ENCODE data around the gene ANGPT4. TPM values are rescaled to one million over a fixed set of nuclear protein-coding genes. Genes with fewer than 3 reads are reported as not detected.
A peak's percentile ranks its signal among the peaks of the same experiment; 100 is the strongest.

The ANGPT4 gene
- total RNA-seq, 1 experiment from 2014 or later: not detected

DNA sequence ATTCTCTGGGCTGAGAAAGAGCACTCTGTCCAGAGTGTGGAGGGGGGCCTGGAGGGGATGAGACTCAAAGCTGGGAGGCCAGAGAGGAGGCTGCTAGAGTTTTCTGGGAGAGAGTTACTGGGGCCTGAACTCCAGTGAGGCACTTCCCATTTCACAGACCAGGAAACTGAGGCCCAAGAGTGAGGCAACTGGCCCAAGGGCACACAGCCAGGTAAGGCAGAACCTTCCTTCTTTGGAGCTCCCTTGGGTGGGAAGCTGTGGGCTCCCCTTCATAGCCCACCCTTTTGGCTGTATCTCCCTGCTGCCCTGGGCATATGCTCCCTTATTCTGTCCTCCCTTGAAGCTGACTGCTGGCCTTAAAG is 34.4 kb downstream of the ANGPT4 start:
- no peak for DNase-seq (ENCODE audit: low read depth, low spot score)
- Histone ChIP-seq H3K4me3 (ENCODE audit: low read depth in 2 of 2, low read length in 2 of 2) (peak overlapping the region in 1 of 2 experiments; percentile 17; a peak in 1 of 4 replicates), H3K27ac (ENCODE audit: low read length) (no peak overlapping the region), H3K27me3 (ENCODE audit: control insufficient read depth, insufficient read depth, low read length) (no peaks in the 10 kb centered on the region), H3K9me3 (ENCODE audit: control insufficient read depth, insufficient read depth, low read depth, low read length) (no peaks in the 10 kb centered on the region), H3K4me1 (ENCODE audit: control insufficient read depth, insufficient read depth, low read length) (peaks cover 5% of the 10 kb centered on the region; the same call in 1 of the 2 replicates), H3K36me3 (ENCODE audit: control insufficient read depth, insufficient read depth, low read length) (no peaks in the 10 kb centered on the region)
- BruUV-seq (replicated peaks): no TSS peak
- POLR2A ChIA-PET: no interaction called here
- CTCF ChIA-PET: no interaction called here
- TF ChIP-seq SIN3A (IDR thresholded peaks at IDR 0.05; ENCODE audit: borderline replicate concordance, insufficient read depth, low read depth, low read length) (no peak), TCF7L2 (IDR thresholded peaks at IDR 0.05; ENCODE audit: low read depth, low read length) (no peak), POLR2AphosphoS5 (IDR thresholded peaks at IDR 0.05; ENCODE audit: low read depth, low read length) (no peak)
- TF ChIP-seq, protein P1, sequence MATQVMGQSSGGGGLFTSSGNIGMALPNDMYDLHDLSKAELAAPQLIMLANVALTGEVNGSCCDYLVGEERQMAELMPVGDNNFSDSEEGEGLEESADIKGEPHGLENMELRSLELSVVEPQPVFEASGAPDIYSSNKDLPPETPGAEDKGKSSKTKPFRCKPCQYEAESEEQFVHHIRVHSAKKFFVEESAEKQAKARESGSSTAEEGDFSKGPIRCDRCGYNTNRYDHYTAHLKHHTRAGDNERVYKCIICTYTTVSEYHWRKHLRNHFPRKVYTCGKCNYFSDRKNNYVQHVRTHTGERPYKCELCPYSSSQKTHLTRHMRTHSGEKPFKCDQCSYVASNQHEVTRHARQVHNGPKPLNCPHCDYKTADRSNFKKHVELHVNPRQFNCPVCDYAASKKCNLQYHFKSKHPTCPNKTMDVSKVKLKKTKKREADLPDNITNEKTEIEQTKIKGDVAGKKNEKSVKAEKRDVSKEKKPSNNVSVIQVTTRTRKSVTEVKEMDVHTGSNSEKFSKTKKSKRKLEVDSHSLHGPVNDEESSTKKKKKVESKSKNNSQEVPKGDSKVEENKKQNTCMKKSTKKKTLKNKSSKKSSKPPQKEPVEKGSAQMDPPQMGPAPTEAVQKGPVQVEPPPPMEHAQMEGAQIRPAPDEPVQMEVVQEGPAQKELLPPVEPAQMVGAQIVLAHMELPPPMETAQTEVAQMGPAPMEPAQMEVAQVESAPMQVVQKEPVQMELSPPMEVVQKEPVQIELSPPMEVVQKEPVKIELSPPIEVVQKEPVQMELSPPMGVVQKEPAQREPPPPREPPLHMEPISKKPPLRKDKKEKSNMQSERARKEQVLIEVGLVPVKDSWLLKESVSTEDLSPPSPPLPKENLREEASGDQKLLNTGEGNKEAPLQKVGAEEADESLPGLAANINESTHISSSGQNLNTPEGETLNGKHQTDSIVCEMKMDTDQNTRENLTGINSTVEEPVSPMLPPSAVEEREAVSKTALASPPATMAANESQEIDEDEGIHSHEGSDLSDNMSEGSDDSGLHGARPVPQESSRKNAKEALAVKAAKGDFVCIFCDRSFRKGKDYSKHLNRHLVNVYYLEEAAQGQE (IDR thresholded peaks at IDR 0.05; ENCODE audit: insufficient read depth in 1 of 2, low read depth in 2 of 2, low read length in 1 of 2): no peak
- TF ChIP-seq, protein P2, sequence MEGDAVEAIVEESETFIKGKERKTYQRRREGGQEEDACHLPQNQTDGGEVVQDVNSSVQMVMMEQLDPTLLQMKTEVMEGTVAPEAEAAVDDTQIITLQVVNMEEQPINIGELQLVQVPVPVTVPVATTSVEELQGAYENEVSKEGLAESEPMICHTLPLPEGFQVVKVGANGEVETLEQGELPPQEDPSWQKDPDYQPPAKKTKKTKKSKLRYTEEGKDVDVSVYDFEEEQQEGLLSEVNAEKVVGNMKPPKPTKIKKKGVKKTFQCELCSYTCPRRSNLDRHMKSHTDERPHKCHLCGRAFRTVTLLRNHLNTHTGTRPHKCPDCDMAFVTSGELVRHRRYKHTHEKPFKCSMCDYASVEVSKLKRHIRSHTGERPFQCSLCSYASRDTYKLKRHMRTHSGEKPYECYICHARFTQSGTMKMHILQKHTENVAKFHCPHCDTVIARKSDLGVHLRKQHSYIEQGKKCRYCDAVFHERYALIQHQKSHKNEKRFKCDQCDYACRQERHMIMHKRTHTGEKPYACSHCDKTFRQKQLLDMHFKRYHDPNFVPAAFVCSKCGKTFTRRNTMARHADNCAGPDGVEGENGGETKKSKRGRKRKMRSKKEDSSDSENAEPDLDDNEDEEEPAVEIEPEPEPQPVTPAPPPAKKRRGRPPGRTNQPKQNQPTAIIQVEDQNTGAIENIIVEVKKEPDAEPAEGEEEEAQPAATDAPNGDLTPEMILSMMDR (IDR thresholded peaks at IDR 0.05): no peak
- in situ Hi-C loops (cut with HindIII; ENCODE audit: low pct_unique_long_range_greater_than_20kb, low sequenced_read_pairs): no loop called here
- ATAC-seq: no peak
- intact Hi-C loops (cut with micrococcal nuclease; ENCODE audit: unreplicated experiment): no loop called here

DNA sequence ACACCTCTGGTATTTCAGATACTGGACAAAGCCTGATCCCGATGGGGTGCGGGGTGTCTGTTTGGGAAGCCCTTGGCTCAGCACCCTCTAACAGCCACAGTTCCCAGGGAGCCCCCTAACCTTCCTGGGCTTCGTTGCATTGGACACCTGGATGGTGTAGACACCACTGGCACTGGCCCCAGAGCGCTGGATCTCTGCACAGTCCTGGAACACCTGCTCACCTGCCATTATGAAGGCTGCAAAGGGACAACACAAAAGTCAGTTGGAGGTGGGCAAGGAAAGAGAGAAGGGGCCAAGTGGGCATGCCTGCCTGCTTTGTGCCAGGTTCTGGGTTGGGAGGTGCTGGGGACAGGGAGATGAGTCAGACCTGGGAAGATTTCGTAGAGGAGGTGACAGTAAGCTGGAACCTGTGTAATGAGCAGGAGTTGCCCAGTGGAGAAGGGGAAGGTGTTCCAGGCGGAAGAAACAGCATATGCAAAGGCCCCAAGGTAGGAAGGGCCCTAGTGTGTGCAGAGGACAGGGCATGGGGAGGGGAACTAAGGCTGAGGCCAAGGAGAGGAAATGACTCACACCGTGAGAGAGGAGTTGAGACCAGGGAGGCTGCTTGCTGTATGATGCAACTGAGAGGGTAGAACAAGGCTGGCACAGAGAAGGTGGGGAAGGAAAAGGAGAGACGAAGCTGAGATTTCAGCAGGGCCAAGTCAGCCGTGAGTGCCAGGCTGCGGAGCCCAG is 34.9 kb downstream of the ANGPT4 start:
- DNase-seq (ENCODE audit: low read depth, low spot score) (peak; percentile 38), ATAC-seq (peak; percentile 86)
- Histone ChIP-seq H3K4me3 (ENCODE audit: low read depth in 2 of 2, low read length in 2 of 2) (no peak overlapping the region), H3K9me3 (ENCODE audit: control insufficient read depth, insufficient read depth, low read depth, low read length) (no peaks in the 10 kb centered on the region), H3K36me3 (ENCODE audit: control insufficient read depth, insufficient read depth, low read length) (no peaks in the 10 kb centered on the region), H3K27me3 (ENCODE audit: control insufficient read depth, insufficient read depth, low read length) (no peaks in the 10 kb centered on the region), H3K4me1 (ENCODE audit: control insufficient read depth, insufficient read depth, low read length) (peaks cover 5% of the 10 kb centered on the region; the same call in 1 of the 2 replicates), H3K27ac (ENCODE audit: low read length) (no peak overlapping the region)
- ChIA-PET POLR2A (no interaction called here), CTCF (no interaction called here)
- no TSS peak for BruUV-seq (replicated peaks)
- in situ Hi-C loops (cut with HindIII; ENCODE audit: low pct_unique_long_range_greater_than_20kb, low sequenced_read_pairs) (no loop called here), intact Hi-C loops (cut with micrococcal nuclease; ENCODE audit: unreplicated experiment) (no loop called here)
- TF ChIP-seq POLR2AphosphoS5 (IDR thresholded peaks at IDR 0.05; ENCODE audit: low read depth, low read length) (no peak), SIN3A (IDR thresholded peaks at IDR 0.05; ENCODE audit: borderline replicate concordance, insufficient read depth, low read depth, low read length) (no peak), TCF7L2 (IDR thresholded peaks at IDR 0.05; ENCODE audit: low read depth, low read length) (no peak)
- TF ChIP-seq, protein P1 (IDR thresholded peaks at IDR 0.05; ENCODE audit: insufficient read depth in 1 of 2, low read depth in 2 of 2, low read length in 1 of 2): no peak
- TF ChIP-seq, protein P2 (IDR thresholded peaks at IDR 0.05): no peak
